GM19397 (cell line): Measurements from ENCODE around the gene MED16.
"Not testable (repeated sequence)": the region's sequence is repeated elsewhere in the genome, so short reads cannot be mapped to it uniquely, and the experiment has no call there.

Experiments
- ATAC-seq: cut with Tn5 transposase; IDR thresholded peaks from one replicate; pipeline ENCODE4 v1.9.1; 2021; ENCODE audit warnings: mild to moderate bottlenecking, moderate library complexity; ENCODE audit not compliant: unreplicated experiment

MED16 gene

GRCh38 chr19:891421-892200, 1.4 kb downstream of the MED16 start:
- ATAC-seq, result not testable (repeated sequence)

GRCh38 chr19:890831-891230, 2.2 kb downstream of the MED16 start:
- no peak for ATAC-seq

DNA sequence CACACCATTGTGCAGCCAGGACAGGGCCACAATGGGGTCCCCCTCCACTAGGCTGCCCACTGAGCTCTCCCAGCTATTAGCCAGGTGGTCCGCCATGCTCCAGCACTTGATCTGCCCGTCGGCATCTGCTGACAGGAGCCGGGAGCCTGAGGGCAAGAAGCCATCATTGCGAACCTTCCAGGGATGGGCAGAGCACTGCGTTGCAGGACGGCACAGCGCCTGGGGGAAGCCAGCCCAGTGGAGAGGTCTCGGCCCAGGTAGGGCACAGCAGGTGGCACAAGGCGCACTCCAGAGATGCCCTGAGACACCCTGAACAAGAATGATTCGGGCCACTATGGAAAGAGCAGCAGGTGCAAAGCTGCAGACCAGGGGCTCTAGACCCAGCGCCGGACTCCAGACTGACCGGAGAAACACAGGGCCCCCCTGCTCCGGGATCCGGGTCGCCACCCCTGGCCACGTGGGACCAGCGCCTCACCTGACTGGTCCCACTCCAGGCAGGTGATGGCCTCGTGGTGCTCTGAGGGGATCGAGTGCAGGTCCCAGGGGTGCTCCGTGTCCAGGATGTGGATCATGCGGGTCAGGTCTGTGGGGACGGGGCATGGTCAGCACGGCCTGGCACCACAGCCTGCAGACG, 3.2 kb downstream of the MED16 start:
- ATAC-seq, result no peak

- ATAC-seq, result no peak
These were observed 4.2 kb downstream of the MED16 start for GRCh38 chr19:888581-889385.

GRCh38 chr19:887599-887998, 5.4 kb downstream of the MED16 start:
- ATAC-seq, result no peak

DNA sequence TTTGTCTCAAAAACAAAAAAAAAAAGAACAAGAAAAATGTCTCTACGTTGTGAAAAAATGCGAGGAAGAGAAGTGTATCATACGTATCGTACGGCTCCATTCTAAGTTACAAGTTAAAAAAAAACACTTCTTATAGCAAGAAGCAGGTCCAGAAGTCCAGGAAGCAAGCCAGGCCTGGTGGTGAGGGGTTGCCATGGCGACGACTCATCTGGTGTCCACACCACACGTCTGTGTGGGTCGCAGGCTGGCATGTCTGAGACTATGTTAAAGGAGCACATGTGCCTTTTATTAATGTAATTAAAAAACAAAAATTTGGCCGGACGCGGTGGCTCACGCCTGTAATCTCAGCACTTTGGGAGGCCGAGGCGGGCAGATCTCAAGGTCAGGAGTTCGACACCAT, 5.9 kb downstream of the MED16 start:
- no peak for ATAC-seq

DNA sequence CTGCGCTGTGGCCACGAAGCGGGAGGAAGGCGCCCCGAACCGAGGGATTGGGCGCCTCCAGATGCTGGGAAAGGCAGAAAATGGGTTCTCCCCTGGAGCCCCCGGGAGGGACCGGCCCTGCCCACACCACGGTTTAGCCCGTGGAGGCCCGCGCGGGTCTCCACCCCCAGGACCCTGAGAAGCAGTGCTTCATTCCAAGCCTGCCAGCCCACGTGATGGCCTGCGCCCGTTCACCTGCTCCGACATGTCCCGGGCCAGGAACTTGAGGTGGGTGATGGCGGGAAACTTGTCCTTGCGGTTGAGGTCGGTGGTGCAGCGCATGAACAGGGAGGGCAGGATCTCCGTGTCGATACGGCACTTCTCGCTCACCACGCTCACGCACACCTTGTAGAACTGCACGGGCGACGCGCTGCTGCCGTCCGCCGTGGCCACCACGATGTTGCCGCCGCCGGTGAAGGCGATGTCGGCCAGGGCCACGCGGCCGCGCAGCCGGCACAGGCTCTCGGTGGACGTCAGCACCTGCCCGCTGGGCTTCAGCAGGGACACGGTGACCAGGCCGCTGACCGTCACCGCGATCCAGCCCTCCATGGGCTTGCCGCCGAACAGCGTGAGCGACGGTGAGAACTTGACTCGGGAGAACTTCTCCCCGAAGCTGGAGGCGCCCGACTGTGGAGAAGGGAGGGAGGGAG, 7.3 kb downstream of the MED16 start:
- no peak for ATAC-seq

DNA sequence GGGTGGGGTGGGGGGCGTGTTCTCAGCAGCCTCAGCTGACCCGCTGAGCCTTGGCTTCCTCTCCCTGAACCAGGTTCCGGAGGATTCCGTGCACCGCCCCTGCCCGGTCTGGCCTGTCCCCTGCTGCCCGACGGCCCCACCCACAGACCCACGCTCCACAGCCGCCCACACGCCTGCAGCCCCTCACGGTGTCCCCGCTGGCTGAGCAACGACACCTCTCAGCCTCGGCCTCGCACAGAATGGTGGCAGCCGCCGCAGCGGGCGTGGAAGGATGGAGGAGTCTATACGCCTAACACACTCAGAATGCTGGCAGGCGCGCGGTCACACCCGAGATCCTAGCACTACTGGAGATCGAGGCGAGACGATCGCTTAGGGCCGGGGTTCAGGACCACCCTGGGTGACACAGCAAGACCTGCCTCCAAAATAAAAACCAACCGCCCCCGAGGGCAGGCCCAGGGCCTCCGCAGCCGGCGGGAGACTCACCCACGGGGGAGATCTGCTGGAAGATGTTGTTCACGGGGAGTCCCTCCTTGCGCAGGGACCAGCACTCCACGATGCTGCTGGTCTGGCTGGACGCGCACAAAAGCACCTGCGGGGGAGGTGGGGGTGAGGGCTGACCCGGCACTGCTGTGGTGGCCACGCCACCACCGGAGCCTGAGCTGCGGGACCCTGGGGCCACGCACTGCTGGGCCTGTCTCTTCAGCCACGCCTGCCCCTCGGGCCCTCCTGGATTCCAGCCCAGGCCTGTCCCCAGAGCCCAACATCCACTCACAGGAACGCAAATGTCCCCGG, 8.4 kb downstream of the MED16 start:
- no peak for ATAC-seq

DNA sequence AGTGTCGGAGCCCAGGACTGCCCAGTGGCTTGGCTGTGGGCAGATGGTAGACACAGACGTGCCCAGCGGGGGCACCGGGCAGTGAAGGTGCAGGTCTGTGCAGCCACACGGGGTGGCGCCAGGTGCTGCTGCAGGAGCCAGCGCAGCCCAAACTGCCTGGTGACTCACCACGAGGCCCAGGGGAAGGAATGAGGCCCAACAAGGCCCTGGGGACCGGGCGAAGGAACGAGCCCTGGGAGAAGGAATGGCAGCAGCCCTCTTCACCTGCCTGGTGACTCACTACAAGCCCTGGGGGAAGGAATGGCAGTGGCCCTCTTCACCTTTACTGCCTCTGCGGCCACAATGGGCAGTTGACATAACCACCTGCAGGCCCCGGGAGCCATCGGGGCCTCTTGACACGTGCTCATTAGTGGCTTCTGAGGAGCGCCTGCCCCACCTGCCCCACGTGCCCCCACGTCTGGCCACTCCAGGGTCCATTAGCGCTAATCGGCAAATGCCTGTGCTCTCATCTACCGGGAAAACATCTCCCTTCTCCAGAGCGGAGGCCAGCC, 9.3 kb downstream of the MED16 start:
- ATAC-seq, result no peak

DNA sequence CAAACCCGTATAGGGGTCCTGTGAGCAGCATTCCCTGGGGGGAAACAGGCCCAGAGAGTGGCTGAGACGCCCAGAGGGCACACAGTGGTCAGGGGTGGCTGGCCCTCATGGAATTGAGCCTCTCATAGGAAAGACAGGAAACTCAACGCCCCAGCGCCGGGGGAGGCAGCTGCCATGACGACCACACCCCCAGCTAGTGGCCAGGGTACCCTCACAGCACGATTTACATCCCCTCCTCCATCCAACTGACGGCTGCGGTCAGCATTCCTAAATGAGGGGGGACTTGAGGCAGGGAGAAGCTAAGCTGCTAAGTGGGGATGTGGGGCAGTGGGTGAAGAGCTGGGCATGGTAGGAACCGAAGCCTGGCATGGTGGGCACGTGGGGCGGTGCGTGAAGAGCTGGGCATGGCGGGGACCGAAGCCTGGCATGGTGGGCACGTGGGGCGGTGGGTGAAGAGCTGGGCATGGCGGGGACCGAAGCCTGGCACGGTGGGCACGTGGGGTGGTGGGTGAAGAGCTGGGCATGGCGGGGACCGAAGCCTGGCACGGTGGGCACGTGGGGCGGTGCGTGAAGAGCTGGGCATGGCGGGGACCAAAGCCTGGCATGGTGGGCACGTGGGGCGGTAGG, 10.0 kb downstream of the MED16 start:
- ATAC-seq, result no peak

DNA sequence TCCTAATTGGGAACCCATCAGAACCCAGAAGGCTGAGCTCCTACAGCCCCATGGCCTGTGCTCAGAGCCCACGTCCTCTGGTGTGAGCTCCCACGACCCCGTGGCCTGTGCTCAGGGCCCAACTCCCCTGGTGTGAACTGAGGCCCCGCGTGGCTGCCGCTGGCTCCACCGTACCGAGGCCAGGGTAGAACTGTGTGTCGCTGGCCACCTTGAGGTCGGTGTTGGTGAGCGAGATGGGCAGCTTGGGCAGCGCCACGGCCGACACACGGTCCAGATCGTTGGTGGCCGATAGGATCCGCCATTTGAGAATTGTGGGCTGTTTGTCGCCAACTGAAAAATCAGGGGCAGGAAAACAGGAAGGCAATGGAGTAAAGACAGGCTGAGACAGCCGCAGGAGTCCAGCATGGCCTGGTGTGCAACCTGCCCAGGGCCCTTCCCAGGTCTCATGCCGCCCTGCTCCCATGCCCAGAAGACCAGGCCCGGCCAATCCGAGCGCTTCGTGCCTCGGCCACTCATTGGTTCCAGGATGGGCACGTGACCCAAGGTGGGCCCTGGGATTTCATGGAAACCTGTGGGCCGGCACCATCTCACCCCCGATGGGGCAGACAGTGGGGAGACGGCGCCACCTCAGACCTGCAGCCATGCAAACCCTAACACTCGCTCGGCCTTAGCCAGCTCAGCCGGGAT, 11.5 kb downstream of the MED16 start:
- no peak for ATAC-seq

GRCh38 chr19:879711-880438, 13.1 kb downstream of the MED16 start:
- no peak for ATAC-seq

- not testable (repeated sequence) for ATAC-seq
These were observed 14.0 kb downstream of the MED16 start for GRCh38 chr19:878751-879561.

GRCh38 chr19:877992-878660, 14.9 kb downstream of the MED16 start:
- not testable (repeated sequence) for ATAC-seq

- no peak for ATAC-seq
These were observed 16.1 kb downstream of the MED16 start for GRCh38 chr19:876780-877314.

DNA sequence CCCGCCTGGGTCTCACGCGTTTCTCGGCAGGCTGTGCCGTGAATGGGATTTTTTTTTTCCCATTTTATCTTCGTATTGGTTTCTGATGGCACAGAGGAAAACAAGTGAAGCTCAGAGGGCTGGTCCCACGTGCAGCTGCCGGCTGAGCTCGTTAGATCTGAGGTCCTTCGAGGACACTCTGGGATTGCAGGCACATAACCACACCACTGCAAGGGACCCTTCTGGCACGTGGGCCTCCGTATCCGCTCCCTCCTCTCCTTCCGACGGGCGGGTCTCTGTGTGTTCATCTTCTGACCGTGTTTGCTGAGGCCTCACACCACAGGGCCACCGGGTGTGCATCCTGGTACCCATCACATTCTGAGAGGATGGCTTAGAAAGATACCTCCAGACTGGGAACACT, 16.9 kb downstream of the MED16 start:
- no peak for ATAC-seq
